Measurements from ENCODE around the gene NVL. TPM values are rescaled to one million over a fixed set of nuclear protein-coding genes. Genes with fewer than 3 reads are reported as not detected.
A peak's percentile ranks its signal among the peaks of the same experiment; 100 is the strongest.
"Not testable (repeated sequence)": the region's sequence is repeated elsewhere in the genome, so short reads cannot be mapped to it uniquely, and the experiment has no call there.

NVL gene
- total RNA-seq, 1 experiment from 2014 or later = 45.0 TPM

GRCh38 chr1:224348137-224348536 is 18.2 kb upstream of the NVL start:
- H3K9me3 Mint-ChIP-seq (ENCODE audit: unreplicated experiment) = peaks cover 16% of the 10 kb centered on the region
- Histone ChIP-seq H3K27me3 (replicated peaks; ENCODE audit: control insufficient read depth, insufficient read depth, low read length) (no peaks in the 10 kb centered on the region), H3K36me3 (ENCODE audit: control insufficient read depth, insufficient read depth, low read length) (no peaks in the 10 kb centered on the region), H3K9me3 (peaks cover 13% of the 10 kb centered on the region; the same call in 1 of the 2 replicates), H3K4me3 (ENCODE audit: low read depth, low read length) (no peak overlapping the region), H3K4me1 (no peaks in the 10 kb centered on the region)
- H3K27ac Mint-ChIP-seq (ENCODE audit: unreplicated experiment) = no peak overlapping the region
- H3K4me1 Mint-ChIP-seq (ENCODE audit: low read depth, unreplicated experiment) = no peaks in the 10 kb centered on the region
- intact Hi-C loops (cut with micrococcal nuclease; ENCODE audit: unreplicated experiment) = no loop called here
- POLR2A ChIA-PET = no interaction called here
- DNase-seq = no peak
- H3K27me3 Mint-ChIP-seq (ENCODE audit: insufficient read depth, unreplicated experiment) = no peaks in the 10 kb centered on the region
- peaks cover 7% of the 10 kb centered on the region for H3K36me3 Mint-ChIP-seq (ENCODE audit: insufficient read depth, unreplicated experiment)
- CTCF ChIA-PET = no interaction called here
- H3K4me3 Mint-ChIP-seq (ENCODE audit: unreplicated experiment) = no peak overlapping the region
- no TSS peak for BruUV-seq (replicated peaks)
- TF ChIP-seq CTCF (IDR thresholded peaks at IDR 0.05; ENCODE audit: insufficient read depth in 1 of 2, low read depth in 1 of 2, low read length in 1 of 2, severe bottlenecking in 1 of 2, unreplicated experiment in 1 of 2) = no peak

DNA sequence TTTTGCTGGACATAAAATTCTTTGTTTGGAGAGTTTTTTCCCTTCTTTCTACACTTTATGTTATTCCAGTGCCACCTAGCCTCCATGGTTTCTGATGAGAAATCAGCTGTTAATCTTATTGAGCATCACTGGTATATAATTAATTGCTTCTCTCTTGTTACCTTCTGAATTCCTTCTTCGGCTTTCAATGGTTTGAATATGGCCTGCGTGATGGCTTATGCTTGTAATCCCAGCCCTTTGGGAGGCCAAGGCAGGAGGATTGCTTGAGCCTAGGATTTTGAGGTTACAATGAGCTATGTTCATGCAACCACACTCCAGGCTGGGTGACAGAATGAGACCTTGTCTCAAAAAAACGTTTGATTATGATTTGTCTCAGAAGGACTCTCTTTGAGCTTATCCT is 13.7 kb upstream of the NVL start:
- no peak for DNase-seq
- H3K9me3 Mint-ChIP-seq (ENCODE audit: unreplicated experiment) = peaks cover 13% of the 10 kb centered on the region
- no peak for TF ChIP-seq CTCF (IDR thresholded peaks at IDR 0.05; ENCODE audit: insufficient read depth in 1 of 2, low read depth in 1 of 2, low read length in 1 of 2, severe bottlenecking in 1 of 2, unreplicated experiment in 1 of 2)
- H3K36me3 ChIP-seq (ENCODE audit: control insufficient read depth, insufficient read depth, low read length) = peaks cover 1% of the 10 kb centered on the region; the same call in 1 of the 2 replicates
- H3K4me1 ChIP-seq = peaks cover 19% of the 10 kb centered on the region
- H3K4me1 Mint-ChIP-seq (ENCODE audit: low read depth, unreplicated experiment) = no peaks in the 10 kb centered on the region
- peaks cover 7% of the 10 kb centered on the region for H3K36me3 Mint-ChIP-seq (ENCODE audit: insufficient read depth, unreplicated experiment)
- intact Hi-C loops (cut with micrococcal nuclease; ENCODE audit: unreplicated experiment) = no loop called here
- ChIA-PET CTCF (no interaction called here), POLR2A (interaction anchor here (0.6 to 1.3 kb wide), 2 partner anchors 14 to 1580 kb away, joined by 3 to 6 read pairs; partner anchors contain the start of genes NVL and PYCR2)
- H3K27me3 ChIP-seq (replicated peaks; ENCODE audit: control insufficient read depth, insufficient read depth, low read length) = no peaks in the 10 kb centered on the region
- H3K4me3 ChIP-seq (ENCODE audit: low read depth, low read length) = no peak overlapping the region
- H3K27ac Mint-ChIP-seq (ENCODE audit: unreplicated experiment) = no peak overlapping the region
- H3K9me3 ChIP-seq = peaks cover 17% of the 10 kb centered on the region
- BruUV-seq (replicated peaks) = no TSS peak
- no peak overlapping the region for H3K4me3 Mint-ChIP-seq (ENCODE audit: unreplicated experiment)
- H3K27me3 Mint-ChIP-seq (ENCODE audit: insufficient read depth, unreplicated experiment) = no peaks in the 10 kb centered on the region

DNA sequence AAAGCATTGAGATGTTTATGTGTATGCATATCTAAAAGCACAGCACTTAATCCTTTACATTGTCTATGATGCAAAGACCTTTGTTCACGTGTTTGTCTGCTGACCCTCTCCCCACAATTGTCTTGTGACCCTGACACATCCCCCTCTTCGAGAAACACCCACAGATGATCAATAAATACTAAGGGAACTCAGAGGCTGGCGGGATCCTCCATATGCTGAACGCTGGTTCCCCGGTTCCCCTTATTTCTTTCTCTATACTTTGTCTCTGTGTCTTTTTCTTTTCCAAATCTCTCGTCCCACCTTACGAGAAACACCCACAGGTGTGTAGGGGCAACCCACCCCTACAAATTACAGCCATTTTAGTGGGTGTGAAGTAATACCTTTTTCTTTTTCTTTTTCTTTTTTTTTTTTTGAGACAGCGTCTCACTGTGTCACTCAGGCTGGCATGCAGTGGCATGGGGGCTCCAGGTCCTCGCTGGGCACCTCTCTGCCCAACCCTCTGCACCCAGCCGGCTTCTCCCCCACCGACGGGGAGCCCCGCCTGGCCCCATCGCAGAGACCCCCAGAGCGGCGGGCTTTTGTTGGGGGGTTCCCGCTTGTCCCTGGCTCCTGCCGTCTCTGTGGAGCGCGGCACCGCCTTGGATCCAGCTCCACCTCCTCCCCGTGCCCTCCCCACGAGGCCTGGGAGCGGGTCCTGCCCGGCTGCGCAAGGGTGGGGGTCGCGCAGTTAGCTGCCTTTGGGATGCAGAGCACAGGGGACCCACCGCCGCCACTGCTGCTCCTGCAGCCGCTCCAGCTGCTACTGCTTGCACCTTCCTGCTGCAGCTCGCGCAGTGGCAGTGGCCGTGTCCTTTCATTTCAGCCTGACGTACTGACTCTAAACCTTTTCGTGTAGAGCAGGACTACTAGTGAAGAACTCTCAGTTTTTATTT is 10.7 kb upstream of the NVL start:
- peak overlapping the region; percentile 91 for H3K27ac Mint-ChIP-seq (ENCODE audit: unreplicated experiment)

More for the DNA sequence above, 10.7 kb upstream of the NVL start:
- H3K27me3 ChIP-seq (replicated peaks; ENCODE audit: control insufficient read depth, insufficient read depth, low read length); H3K36me3 Mint-ChIP-seq (ENCODE audit: insufficient read depth, unreplicated experiment); H3K4me1 Mint-ChIP-seq (ENCODE audit: low read depth, unreplicated experiment); H3K9me3 Mint-ChIP-seq (ENCODE audit: unreplicated experiment); H3K27me3 Mint-ChIP-seq (ENCODE audit: insufficient read depth, unreplicated experiment); POLR2A ChIA-PET; intact Hi-C loops (cut with micrococcal nuclease; ENCODE audit: unreplicated experiment); CTCF ChIA-PET; H3K36me3 ChIP-seq (ENCODE audit: control insufficient read depth, insufficient read depth, low read length): not testable (repeated sequence)
- Histone ChIP-seq H3K4me3 (ENCODE audit: low read depth, low read length) (peak overlapping the region; percentile 46), H3K9me3 (peaks cover 17% of the 10 kb centered on the region), H3K4me1 (peaks cover 22% of the 10 kb centered on the region)
- TSS peak; percentile 88 for BruUV-seq (replicated peaks)
- H3K4me3 Mint-ChIP-seq (ENCODE audit: unreplicated experiment) = peak overlapping the region; percentile 69
- DNase-seq = peak in 1 of 2 experiments; percentile 30

All from Caco-2 (cell line).